Trophoblast cell (in vitro differentiated cells and primary cell): ENCODE results near the gene SFMBT1.
A peak's percentile ranks its signal among the peaks of the same experiment; 100 is the strongest.

ENCODE experiments used
- DNase-seq, 2 donors: peaks; one replicate each; pipeline ENCODE4 v3.0.0-alpha.2; 2016
- H2AFZ ChIP-seq: 2 replicates; pipeline ENCODE4 v1.6.1; 2013; ENCODE audit warnings: low read length, moderate library complexity, mild to moderate bottlenecking; ENCODE audit not compliant: insufficient read depth, poor library complexity
- H2AK5ac ChIP-seq: 2 replicates; pipeline ENCODE4 v1.6.1; 2013; ENCODE audit warnings: mild to moderate bottlenecking, low read length
- H2BK120ac ChIP-seq: 2 replicates; pipeline ENCODE4 v1.6.1; 2013; ENCODE audit warnings: low read length, mild to moderate bottlenecking, moderate library complexity; ENCODE audit not compliant: insufficient read depth, poor library complexity
- H2BK12ac ChIP-seq: 2 replicates; pipeline ENCODE4 v1.6.1; 2013; ENCODE audit warnings: mild to moderate bottlenecking, low read length, moderate library complexity
- H2BK5ac ChIP-seq: 2 replicates; pipeline ENCODE4 v1.6.1; 2013; ENCODE audit warnings: low read length, low read depth, moderate library complexity, mild to moderate bottlenecking; ENCODE audit not compliant: poor library complexity
- H3K14ac ChIP-seq: 2 replicates; pipeline ENCODE4 v1.6.1; 2013; ENCODE audit warnings: mild to moderate bottlenecking, low read length
- H3K18ac ChIP-seq: 2 replicates; pipeline ENCODE4 v1.6.1; 2013; ENCODE audit warnings: mild to moderate bottlenecking, low read length
- H3K23ac ChIP-seq: 2 replicates; pipeline ENCODE4 v1.6.1; 2013; ENCODE audit warnings: low read length
- H3K27ac ChIP-seq: 2 replicates; pipeline ENCODE4 v1.5.1; 2013; ENCODE audit warnings: low read depth, mild to moderate bottlenecking, inconsistent platforms, low read length, moderate library complexity
- H3K27me3 ChIP-seq: 2 replicates; pipeline ENCODE4 v1.6.1; 2013; ENCODE audit warnings: inconsistent platforms, mild to moderate bottlenecking, low read length, moderate library complexity; ENCODE audit not compliant: insufficient read depth
- H3K36me3 ChIP-seq, 2 experiments: 1 replicate in 1 of 2; 2 replicates in 1 of 2; pipeline ENCODE4 v1.6.1; 2013; ENCODE audit warnings: low read length in 2 of 2, mild to moderate bottlenecking in 2 of 2, moderate library complexity in 1 of 2; ENCODE audit not compliant: insufficient read depth in 2 of 2, control insufficient read depth in 1 of 2
- H3K4ac ChIP-seq: 2 replicates; pipeline ENCODE4 v1.6.1; 2013; ENCODE audit warnings: low read depth, mild to moderate bottlenecking, low read length, moderate library complexity
- H3K4me1 ChIP-seq, 2 experiments: 1 replicate in 1 of 2; 2 replicates in 1 of 2; pipeline ENCODE4 v1.6.1; 2013; ENCODE audit warnings: low read length in 2 of 2, mild to moderate bottlenecking in 2 of 2, moderate library complexity in 1 of 2; ENCODE audit not compliant: insufficient read depth in 2 of 2, control insufficient read depth in 1 of 2
- H3K4me2 ChIP-seq: 2 replicates; pipeline ENCODE4 v1.6.1; 2013; ENCODE audit warnings: inconsistent platforms, mild to moderate bottlenecking, low read length, moderate library complexity
- H3K4me3 ChIP-seq: 2 replicates; pipeline ENCODE4 v1.5.1; 2013; ENCODE audit warnings: mild to moderate bottlenecking, low read depth, low read length, inconsistent platforms
- H3K79me1 ChIP-seq: one replicate; pipeline ENCODE4 v1.6.1; 2013; ENCODE audit warnings: low read length
- H3K79me2 ChIP-seq: 2 replicates; pipeline ENCODE4 v1.6.1; 2013; ENCODE audit warnings: low read length, mild to moderate bottlenecking; ENCODE audit not compliant: control insufficient read depth, insufficient read depth, poor library complexity
- H3K9ac ChIP-seq: 2 replicates; pipeline ENCODE4 v1.6.1; 2013; ENCODE audit warnings: mild to moderate bottlenecking, low read length
- H3K9me3 ChIP-seq: 2 replicates; pipeline ENCODE4 v1.6.1; 2013; ENCODE audit warnings: low read depth, mild to moderate bottlenecking, control low read depth, inconsistent platforms, low read length; ENCODE audit not compliant: insufficient read depth
- H4K12ac ChIP-seq: 2 replicates; pipeline ENCODE4 v1.6.1; 2013; ENCODE audit warnings: low read depth, mild to moderate bottlenecking, low read length, moderate library complexity
- H4K8ac ChIP-seq: 2 replicates; pipeline ENCODE4 v1.6.1; 2013; ENCODE audit warnings: low read depth, mild to moderate bottlenecking, low read length, moderate library complexity
- H4K91ac ChIP-seq: one replicate; pipeline ENCODE4 v1.6.1; 2013; ENCODE audit warnings: low read depth, mild to moderate bottlenecking, low read length, moderate library complexity
- WGBS: extraction: QIAGEN DNeasy Blood & Tissue Kit; methylation state at CpG from one replicate; pipeline ENCODE4 v1.1.7; 2013; ENCODE audit warnings: missing lambda C conversion rate; ENCODE audit not compliant: insufficient read length, insufficient coverage; ENCODE audit errors: extremely low coverage; 5-methylcytosine and 5-hydroxymethylcytosine counted together

The SFMBT1 gene

DNA sequence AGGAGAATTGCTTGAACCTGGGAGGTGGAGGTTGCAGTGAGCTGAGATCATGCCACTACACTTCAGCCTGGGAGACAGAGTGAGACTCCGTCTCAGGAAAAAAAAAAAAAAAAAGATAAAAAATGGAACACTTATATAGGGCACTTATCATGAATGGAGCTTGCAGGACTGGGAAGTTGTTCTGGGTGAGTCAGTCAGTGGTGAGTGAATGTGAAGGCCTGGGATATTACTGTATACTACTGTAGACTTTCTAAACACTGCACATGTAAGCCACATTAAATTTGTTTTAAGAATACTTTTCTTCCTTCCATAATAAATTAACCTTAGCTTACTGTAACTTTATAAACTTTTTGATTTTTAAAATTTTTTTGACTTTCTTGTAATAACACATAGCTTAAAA is 59.8 kb downstream of the SFMBT1 start:
- Histone ChIP-seq H2AK5ac (no peak overlapping the region), H3K4me2 (no peak overlapping the region), H2BK5ac (no peak overlapping the region), H3K79me1 (no peaks in the 10 kb centered on the region), H3K9me3 (no peaks in the 10 kb centered on the region), H3K14ac (no peak overlapping the region), H3K27me3 (no peaks in the 10 kb centered on the region), H2BK12ac (no peak overlapping the region), H3K27ac (no peak overlapping the region), H3K36me3 (no peaks in the 10 kb centered on the region), H4K91ac (no peak overlapping the region), H3K9ac (no peak overlapping the region), H4K12ac (no peak overlapping the region), H3K23ac (no peak overlapping the region), H3K4me1 (peaks cover 0 to 2% of the 10 kb centered on the region in 2 experiments), H2BK120ac (no peak overlapping the region), H4K8ac (no peak overlapping the region), H3K4me3 (no peak overlapping the region), H3K79me2 (no peaks in the 10 kb centered on the region), H3K4ac (no peak overlapping the region), H2AFZ (no peak overlapping the region), H3K18ac (no peak overlapping the region)
- no CpG with 5 or more reads among the region's 1 CpG for WGBS
- DNase-seq, result no peak

DNA sequence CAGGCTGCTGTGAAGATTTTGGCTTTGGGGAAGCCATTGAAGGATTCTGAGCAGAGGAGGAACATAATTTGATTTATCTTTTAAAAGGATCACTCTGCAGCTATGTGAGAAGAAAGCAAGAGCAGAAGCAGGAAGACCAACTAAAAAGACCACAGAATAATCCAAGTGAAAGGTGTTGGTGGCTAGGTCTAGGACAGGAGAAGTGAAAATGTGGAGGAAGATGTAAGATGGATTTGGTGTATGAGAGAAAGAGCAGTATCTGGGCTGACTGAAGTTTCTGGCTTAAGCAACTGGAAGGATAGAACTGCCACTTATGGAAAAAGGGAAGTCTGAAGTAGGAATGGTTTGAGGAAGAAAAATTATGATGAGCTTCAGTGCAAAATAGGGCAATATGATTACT is 62.0 kb downstream of the SFMBT1 start:
- H3K23ac ChIP-seq, result no peak overlapping the region
- no peak overlapping the region for H2BK120ac ChIP-seq

DNA sequence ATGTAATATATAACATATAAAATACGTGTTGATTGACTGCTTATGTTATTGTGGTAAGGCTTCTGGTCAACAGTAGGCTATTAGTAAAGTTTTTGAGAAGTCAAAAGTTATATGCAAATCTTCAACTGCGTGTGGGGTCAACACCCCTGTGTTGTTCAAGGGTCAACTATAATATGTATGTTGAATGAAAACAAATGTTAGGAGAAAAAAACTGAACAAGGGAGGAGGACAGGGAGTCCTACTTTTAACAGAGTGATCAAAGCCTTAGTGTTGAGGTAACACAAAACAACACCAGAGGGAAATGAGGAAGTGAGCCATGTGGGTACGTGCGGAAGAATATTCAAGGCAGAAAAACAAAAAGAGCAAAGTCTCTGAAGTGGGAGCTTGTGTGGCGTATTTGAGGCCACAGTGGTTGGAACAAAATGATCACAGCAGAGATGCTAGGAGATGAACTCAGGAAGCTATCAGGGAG is 62.5 kb downstream of the SFMBT1 start:
- Histone ChIP-seq H3K9me3 (no peaks in the 10 kb centered on the region), H3K79me1 (no peaks in the 10 kb centered on the region), H4K12ac (no peak overlapping the region), H2BK12ac (no peak overlapping the region), H3K14ac (no peak overlapping the region), H3K23ac (no peak overlapping the region), H3K4me3 (no peak overlapping the region), H2AFZ (no peak overlapping the region), H3K79me2 (no peaks in the 10 kb centered on the region), H4K8ac (no peak overlapping the region), H3K36me3 (no peaks in the 10 kb centered on the region), H3K4me1 (peaks cover 0 to 2% of the 10 kb centered on the region in 2 experiments), H3K4me2 (no peak overlapping the region), H4K91ac (no peak overlapping the region), H2BK5ac (no peak overlapping the region), H3K18ac (no peak overlapping the region), H3K9ac (no peak overlapping the region), H3K27ac (no peak overlapping the region), H2AK5ac (no peak overlapping the region), H2BK120ac (no peak overlapping the region), H3K4ac (no peak overlapping the region), H3K27me3 (no peaks in the 10 kb centered on the region)
- no CpG with 5 or more reads among the region's 5 CpGs for WGBS
- DNase-seq, result peak in 1 of 2 donors; percentile 13

More for the DNA sequence above, 62.0 kb downstream of the SFMBT1 start:
- no peak overlapping the region for H2AK5ac ChIP-seq
- H2BK5ac ChIP-seq, result no peak overlapping the region
- no peak overlapping the region for H4K8ac ChIP-seq
- H3K14ac ChIP-seq, result no peak overlapping the region
- no peaks in the 10 kb centered on the region for H3K79me1 ChIP-seq
- H3K79me2 ChIP-seq, result no peaks in the 10 kb centered on the region
- no peaks in the 10 kb centered on the region for H3K27me3 ChIP-seq
- H3K4me3 ChIP-seq, result no peak overlapping the region
- no peak overlapping the region for H2AFZ ChIP-seq
- H3K9ac ChIP-seq, result no peak overlapping the region
- no peaks in the 10 kb centered on the region for H3K36me3 ChIP-seq
- no peak overlapping the region for H4K12ac ChIP-seq
- H3K4me2 ChIP-seq, result no peak overlapping the region
- no peak overlapping the region for H4K91ac ChIP-seq
- no peaks in the 10 kb centered on the region for H3K9me3 ChIP-seq
- no peak overlapping the region for H2BK12ac ChIP-seq
- no peak for DNase-seq
- no peak overlapping the region for H3K27ac ChIP-seq
- peaks cover 0 to 2% of the 10 kb centered on the region in 2 experiments for H3K4me1 ChIP-seq
- no peak overlapping the region for H3K18ac ChIP-seq
- H3K4ac ChIP-seq, result no peak overlapping the region

DNA sequence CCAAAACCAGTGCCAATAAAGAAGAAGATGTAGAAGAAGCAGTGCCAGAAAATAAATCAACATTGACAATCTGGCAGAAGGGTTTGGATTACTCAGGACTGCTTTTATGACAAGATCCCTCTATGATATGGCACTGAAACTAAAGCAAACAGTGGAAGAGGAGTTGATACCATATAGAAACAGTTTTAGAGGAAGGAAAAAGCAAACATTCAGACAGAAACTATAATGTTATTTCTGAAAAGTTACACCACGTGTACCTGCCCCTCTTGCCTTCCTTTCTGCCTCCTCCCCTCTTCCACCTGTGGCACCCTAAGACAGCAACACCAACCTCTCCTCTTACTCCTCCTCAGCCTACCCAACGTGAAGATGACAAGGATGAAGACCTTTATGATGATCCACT is 63.0 kb downstream of the SFMBT1 start:
- Histone ChIP-seq H3K9ac (no peak overlapping the region), H3K9me3 (no peaks in the 10 kb centered on the region), H2BK5ac (no peak overlapping the region), H4K91ac (no peak overlapping the region), H2BK12ac (no peak overlapping the region), H3K4me3 (no peak overlapping the region), H2AFZ (no peak overlapping the region), H3K14ac (no peak overlapping the region), H3K27ac (no peak overlapping the region), H3K4me1 (peaks cover 0 to 2% of the 10 kb centered on the region in 2 experiments), H4K12ac (no peak overlapping the region), H2AK5ac (no peak overlapping the region), H3K23ac (no peak overlapping the region), H3K18ac (no peak overlapping the region), H2BK120ac (no peak overlapping the region), H3K36me3 (no peaks in the 10 kb centered on the region), H4K8ac (no peak overlapping the region), H3K79me1 (no peaks in the 10 kb centered on the region), H3K4me2 (no peak overlapping the region), H3K79me2 (no peaks in the 10 kb centered on the region), H3K4ac (no peak overlapping the region), H3K27me3 (no peaks in the 10 kb centered on the region)
- no CpG with 5 or more reads among the region's 2 CpGs for WGBS
- no peak for DNase-seq
